GM08714 (cell line): ENCODE results near the gene SORCS2.

Source experiments
- H3K4me3 ChIP-seq: fragments of 200-500 bp; sonication (Bioruptor generic); 2 replicates; pipeline ENCODE4 v1.5.1; 2014; ENCODE audit warnings: mild to moderate bottlenecking, low read length, inconsistent platforms
- ZNF274 ChIP-seq: IDR thresholded peaks from 2 replicates; pipeline ENCODE4 v1.6.1; 2012; ENCODE audit warnings: mild to moderate bottlenecking, low read depth, low read length

Gene SORCS2

DNA sequence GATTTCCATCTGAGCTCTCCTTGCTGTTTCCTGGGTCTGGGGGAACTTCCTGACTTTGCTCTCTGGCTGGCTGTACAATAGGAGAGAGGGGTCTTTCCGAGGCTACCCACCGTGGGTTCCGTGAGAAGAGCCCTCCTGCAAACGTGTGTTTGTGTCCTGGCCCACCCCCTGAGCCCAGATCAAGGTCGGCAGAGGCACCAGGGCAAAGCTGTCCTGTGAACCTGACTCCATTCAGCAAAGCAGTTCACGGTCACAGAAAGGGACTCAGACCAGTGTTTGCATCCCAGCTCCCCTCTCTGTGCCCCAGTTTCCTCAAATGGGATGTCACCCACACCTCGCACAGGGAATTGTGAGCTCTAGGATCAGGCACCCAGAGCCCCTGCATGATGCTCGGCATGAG lies 339.7 kb downstream of the SORCS2 start:
- no peak overlapping the region for H3K4me3 ChIP-seq

GRCh38 chr4:7533267-7533666 lies 340.9 kb downstream of the SORCS2 start:
- H3K4me3 ChIP-seq = no peak overlapping the region
- no peak for TF ChIP-seq ZNF274

More for the DNA sequence above, 339.7 kb downstream of the SORCS2 start:
- no peak for TF ChIP-seq ZNF274

GRCh38 chr4:7535094-7535493 lies 342.8 kb downstream of the SORCS2 start:
- no peak for TF ChIP-seq ZNF274
- no peak overlapping the region for H3K4me3 ChIP-seq

DNA sequence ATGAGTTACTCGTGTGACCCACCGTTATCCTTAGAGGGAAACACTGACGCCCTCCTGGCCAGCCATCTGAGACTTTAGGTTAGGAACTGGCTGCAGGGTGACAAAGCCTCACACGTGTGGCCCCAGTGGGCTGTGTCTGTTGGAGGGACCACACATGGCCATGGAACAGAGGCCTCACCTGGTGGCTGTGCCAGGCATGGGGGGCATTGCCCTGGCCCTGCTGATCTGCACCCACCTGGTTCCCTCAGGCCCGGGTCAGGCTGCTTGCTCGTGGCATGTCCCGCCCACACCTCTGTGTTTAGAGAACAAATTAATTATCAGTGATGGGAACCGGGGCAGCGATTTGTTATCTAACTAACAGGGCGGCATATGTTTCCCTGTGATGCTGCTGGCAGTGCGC lies 343.3 kb downstream of the SORCS2 start:
- no peak overlapping the region for H3K4me3 ChIP-seq
- TF ChIP-seq ZNF274 = no peak

- TF ChIP-seq ZNF274 = no peak
- H3K4me3 ChIP-seq = no peak overlapping the region
These were observed 344.5 kb downstream of the SORCS2 start for GRCh38 chr4:7536876-7537275.

DNA sequence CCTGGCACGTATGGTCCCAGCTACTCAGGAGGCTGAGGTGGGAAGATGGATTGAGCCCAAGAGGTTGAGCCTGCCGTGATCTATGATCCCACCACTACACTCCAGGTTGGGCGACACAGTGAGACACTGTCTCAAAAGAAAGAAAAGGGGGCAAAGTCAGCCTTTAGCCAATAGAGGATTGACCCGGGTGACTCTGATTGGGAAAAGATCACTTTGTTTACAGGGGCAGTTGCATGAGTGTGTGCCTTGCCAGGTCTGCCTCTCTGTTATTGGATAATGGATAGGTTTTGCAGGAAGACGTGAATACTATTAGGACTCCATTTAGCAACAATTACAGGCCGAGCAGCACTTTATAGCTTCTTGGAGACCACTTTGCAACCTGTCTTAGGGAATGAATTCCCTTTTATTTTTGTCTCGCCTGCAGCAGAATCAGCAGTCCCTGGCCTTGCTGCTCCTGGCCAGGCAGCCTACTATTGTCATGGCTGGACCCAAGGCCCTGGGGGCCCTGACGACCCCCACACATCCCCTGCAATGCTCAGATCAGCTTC lies 345.6 kb downstream of the SORCS2 start:
- H3K4me3 ChIP-seq = no peak overlapping the region
- TF ChIP-seq ZNF274 = no peak

GRCh38 chr4:7538518-7538917 lies 346.2 kb downstream of the SORCS2 start:
- no peak for TF ChIP-seq ZNF274
- H3K4me3 ChIP-seq = no peak overlapping the region

- TF ChIP-seq ZNF274 = no peak
- no peak overlapping the region for H3K4me3 ChIP-seq
These were observed 346.8 kb downstream of the SORCS2 start for GRCh38 chr4:7539186-7539585.

DNA sequence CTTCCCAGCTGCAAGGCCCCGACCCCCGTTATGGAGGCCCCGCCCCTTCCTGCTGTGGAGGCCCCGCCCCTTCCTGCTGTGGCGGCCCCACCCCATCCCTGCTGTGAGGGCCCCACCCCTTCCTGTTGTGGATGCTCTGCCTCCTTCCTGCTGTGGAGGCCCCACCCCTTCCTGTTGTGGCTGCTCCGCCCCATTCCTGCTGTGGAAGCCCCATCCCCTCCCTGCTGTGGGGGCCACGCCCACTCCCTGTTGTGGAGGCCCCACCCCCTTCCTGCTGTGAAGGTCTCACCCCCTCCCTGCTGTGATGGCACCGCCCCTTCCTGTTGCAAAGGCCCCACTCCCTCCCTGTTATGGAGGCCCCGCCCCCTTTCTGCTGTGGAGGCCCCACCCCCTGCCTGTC lies 347.3 kb downstream of the SORCS2 start:
- no peak for TF ChIP-seq ZNF274
- H3K4me3 ChIP-seq = no peak overlapping the region

GRCh38 chr4:7540206-7540605 lies 347.9 kb downstream of the SORCS2 start:
- H3K4me3 ChIP-seq = no peak overlapping the region

DNA sequence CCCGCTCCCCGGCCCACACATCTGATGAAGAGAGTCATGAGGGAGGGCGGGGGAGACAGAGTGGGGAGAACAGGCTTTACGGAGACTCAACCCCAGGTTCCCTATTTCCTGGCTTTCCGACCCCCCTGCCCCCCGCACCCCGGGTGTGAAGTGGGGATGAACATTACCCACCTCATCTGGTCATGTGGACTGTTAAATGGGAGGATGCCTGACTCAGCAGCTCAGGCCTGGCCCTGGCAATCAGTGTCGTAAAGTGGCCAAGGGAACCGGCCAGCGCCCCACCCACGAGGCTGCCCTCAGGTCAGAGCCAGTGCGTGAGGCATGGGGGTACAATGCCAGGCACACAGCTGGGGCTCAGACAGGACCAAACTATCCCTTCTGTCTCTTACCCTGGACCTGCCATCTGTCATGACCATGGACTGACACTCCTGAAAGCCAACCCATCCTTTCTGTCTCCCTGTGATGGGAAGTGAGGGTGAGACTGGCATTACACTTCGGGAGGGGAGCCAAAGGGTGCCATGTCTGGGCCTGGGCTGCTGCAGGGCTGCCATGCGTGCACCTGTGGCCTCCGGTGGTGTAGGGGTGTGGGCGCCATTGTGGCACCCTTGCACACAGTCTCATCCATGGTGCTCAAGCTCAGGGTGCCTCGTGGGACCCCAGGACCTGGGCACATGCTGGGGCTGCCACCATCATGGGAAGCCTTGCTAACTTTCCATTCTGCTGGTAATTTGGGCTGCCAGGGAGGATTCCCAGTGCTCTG lies 348.5 kb downstream of the SORCS2 start:
- H3K4me3 ChIP-seq = no peak overlapping the region
- TF ChIP-seq ZNF274 = no peak

More at GRCh38 chr4:7540206-7540605, 347.9 kb downstream of the SORCS2 start:
- no peak for TF ChIP-seq ZNF274

GRCh38 chr4:7541414-7541810 lies 349.1 kb downstream of the SORCS2 start:
- TF ChIP-seq ZNF274 = no peak
- H3K4me3 ChIP-seq = no peak overlapping the region

DNA sequence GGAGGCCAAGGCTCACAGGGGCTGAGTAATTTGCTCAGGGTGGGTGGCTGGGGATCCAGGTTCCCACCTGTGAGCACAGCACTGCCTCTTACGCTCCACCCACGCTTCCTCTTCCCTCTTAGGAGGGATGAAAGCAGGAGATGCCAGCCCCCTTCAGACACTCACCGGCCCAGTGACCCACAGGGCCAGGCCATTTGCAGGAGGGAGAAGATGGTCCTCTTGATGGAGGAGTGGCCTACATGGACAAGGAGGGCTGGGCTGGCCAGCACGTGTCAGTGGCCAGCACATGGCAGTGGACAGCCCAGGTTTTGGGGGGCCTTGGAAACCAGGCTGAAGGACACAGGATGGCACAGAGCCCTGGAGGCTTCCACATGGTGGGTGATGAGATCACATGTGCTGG lies 350.4 kb downstream of the SORCS2 start:
- TF ChIP-seq ZNF274 = no peak
- no peak overlapping the region for H3K4me3 ChIP-seq

GRCh38 chr4:7546152-7546808 lies 353.9 kb downstream of the SORCS2 start:
- no peak overlapping the region for H3K4me3 ChIP-seq
- no peak for TF ChIP-seq ZNF274

DNA sequence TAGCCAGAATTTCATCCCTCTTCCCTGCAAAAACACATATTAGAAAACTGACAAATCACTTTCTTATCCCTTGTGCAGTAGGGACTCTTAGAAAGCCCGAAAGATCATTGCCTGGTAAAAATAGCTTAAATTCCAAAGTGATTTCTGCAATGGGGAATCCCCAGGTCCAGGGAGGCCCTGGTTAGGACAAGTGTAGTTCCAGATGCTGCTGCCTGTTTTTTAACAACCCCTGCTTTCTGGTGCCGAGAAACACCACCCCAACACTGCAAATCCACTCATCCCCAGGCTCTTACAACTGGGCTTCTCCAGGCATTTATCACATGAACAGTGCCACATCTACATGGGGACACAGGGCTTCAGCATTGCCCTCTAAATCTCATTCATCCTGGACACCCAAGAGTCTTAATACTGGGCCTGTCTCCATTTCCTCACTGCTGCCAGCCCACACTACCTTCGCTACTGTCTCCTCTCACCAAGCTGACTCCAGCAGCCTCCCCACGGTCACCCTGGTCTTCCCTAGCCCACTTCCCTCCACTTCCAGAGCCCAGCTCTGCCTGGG lies 354.6 kb downstream of the SORCS2 start:
- TF ChIP-seq ZNF274 = no peak
- no peak overlapping the region for H3K4me3 ChIP-seq
